Adrenal gland (tissue), 12 donors: ENCODE data around the gene MUC6. TPM values are rescaled to one million over a fixed set of nuclear protein-coding genes. Genes with fewer than 3 reads are reported as not detected.

Experiments
- DNase-seq, 7 donors: peaks; one replicate each; pipeline ENCODE4 v3.0.0-alpha.2; 2019 to 2020
- H3K27ac ChIP-seq, 5 donors: fragments of 200-600 bp; sonication (generic) in 4 of 5; 1 replicate in 3 of 5; 2 replicates in 2 of 5; pipeline versions ENCODE4 v1.5.1 to v1.8.0; 2016 to 2020; ENCODE audit warnings: mild to moderate bottlenecking in 1 of 5
- H3K27me3 ChIP-seq: fragments of 200-600 bp; 2 replicates; pipeline ENCODE4 v1.8.0; 2021
- H3K36me3 ChIP-seq, 2 donors: fragments of 200-600 bp; replicated peaks in 1 of 2; 1 replicate in 1 of 2; 2 replicates in 1 of 2; pipeline versions ENCODE4 v1.5.1 to v1.8.0; 2018 to 2022
- H3K4me1 ChIP-seq, 2 donors: fragments of 200-600 bp; replicated peaks in 1 of 2; 1 replicate in 1 of 2; 2 replicates in 1 of 2; pipeline versions ENCODE4 v1.5.1 to v1.8.0; 2018 to 2021
- H3K4me3 ChIP-seq, 4 donors: fragments of 200-600 bp; sonication (generic) in 3 of 4; one replicate each; pipeline ENCODE4 v1.5.1; 2016 to 2018
- H3K9me3 ChIP-seq, 3 donors: fragments of 200-600 bp; sonication (generic) in 1 of 3; replicated peaks in 1 of 3; 1 replicate in 2 of 3; 2 replicates in 1 of 3; pipeline versions ENCODE4 v1.5.1 to v1.8.0; 2016 to 2021
- CTCF ChIP-seq, 6 experiments: fragments of 450-650 bp in 4 of 6; fragments of 200-600 bp in 2 of 6; sonication (generic) in 1 of 6; IDR thresholded peaks; 1 replicate in 5 of 6; 2 replicates in 1 of 6; pipeline versions ENCODE4 v1.5.1 to v1.8.0; 2016 to 2021; ENCODE audit warnings: antibody characterized with exemption in 6 of 6, mild to moderate bottlenecking in 2 of 6, moderate library complexity in 1 of 6
- POLR2A ChIP-seq, 2 donors: fragments of 450-650 bp; IDR thresholded peaks; one replicate each; pipeline ENCODE4 v1.6.1; 2017; ENCODE audit warnings: antibody characterized with exemption in 2 of 2, mild to moderate bottlenecking in 2 of 2, moderate library complexity in 1 of 2
- WGBS, 4 donors: extraction: QIAGEN DNeasy Blood & Tissue Kit in 2 of 4; methylation state at CpG; one replicate each; pipeline versions ENCODE4 v1.1.5 to v1.1.7; 2013 to 2017; 5-methylcytosine and 5-hydroxymethylcytosine counted together
- intact Hi-C, 2 donors: fragments of 100-400 bp; cut with DNase I; formaldehyde crosslinking; loops; one replicate each; pipeline versions ENCODE4 v1.14.1 to v1.15.0; 2022 to 2023
- polyA plus RNA-seq, 3 donors: library from polyadenylated mRNA; stranded (reverse); fragments of 200-250 nt in 2 of 3; fragments of 350-450 nt in 1 of 3; fragmentation: Illumina TruSeq in 1 of 3; extraction: RNeasy Lipid Tissue Mini Kit (QIAGEN cat#74804) in 1 of 3; gene quantifications; one replicate each; pipeline ENCODE4 v1.2.3, GENCODE V29; 2013 to 2014
- total RNA-seq, 9 donors: library from RNA; depleted of rRNA in 4 of 9; stranded (reverse); fragments of >200 nt in 4 of 9; fragments of 120-200 nt in 1 of 9; fragmentation: NEBNext Ultra II Directional in 1 of 9; extraction: Animal tissue kit (Norgen Biotek cat#: 25700) in 1 of 9; gene quantifications; one replicate each; pipeline versions ENCODE4 v1.1.0 to v1.2.4, GENCODE V29; 2013 to 2023
- donor health status: healthy with polysubstance abuse.
- donor health status: Bipolar disorder and iron deficiency.
- donor health status: DM: yes; HTN: yes; CAD: no.
- donor health status: DM: no; HTN: no; CAD: no.
- donor health status: DM: no; HTN: no; CAD: no.
- donor health status: DM: yes; HTN: yes; CAD: no.

The MUC6 gene
- total and polyA plus RNA-seq, 12 donors = under 0.01 to 0.72 (median 0.04) TPM; not detected in 7

- Histone ChIP-seq H3K27ac (no peak overlapping the region), H3K9me3 (no peaks in the 10 kb centered on the region), H3K36me3 (no peaks in the 10 kb centered on the region), H3K4me1 (no peaks in the 10 kb centered on the region), H3K27me3 (no peaks in the 10 kb centered on the region), H3K4me3 (no peak overlapping the region)
- intact Hi-C loops = no loop called here
- DNase-seq = peak in 2 of 7 donors; percentile 4 to 13
- 81 to 87% (median 86%) methylated on average over 16 of the region's 16 CpGs for WGBS, 4 donors
- TF ChIP-seq CTCF (IDR thresholded peaks at IDR 0.05) = no peak
Measured at GRCh38 chr11:1060410-1060809, 23.9 kb upstream of the MUC6 start.

- no peak for DNase-seq
- no peak overlapping the region for H3K27ac ChIP-seq
- 68 to 94% (median 75%) methylated on average over 5 to 15 of the region's 15 CpGs for WGBS, 4 donors
- intact Hi-C loops = no loop called here
- H3K36me3 ChIP-seq = no peaks in the 10 kb centered on the region
- no peaks in the 10 kb centered on the region for H3K9me3 ChIP-seq
- no peaks in the 10 kb centered on the region for H3K27me3 ChIP-seq
- H3K4me1 ChIP-seq = no peaks in the 10 kb centered on the region
- H3K4me3 ChIP-seq = no peak overlapping the region
- TF ChIP-seq CTCF (IDR thresholded peaks at IDR 0.05) = no peak
- TF ChIP-seq POLR2A (IDR thresholded peaks at IDR 0.05) = no peak
Measured at GRCh38 chr11:1059759-1060158, 23.2 kb upstream of the MUC6 start.

GRCh38 chr11:1057806-1058205, 21.3 kb upstream of the MUC6 start:
- Histone ChIP-seq H3K4me1 (no peaks in the 10 kb centered on the region), H3K27ac (no peak overlapping the region), H3K36me3 (no peaks in the 10 kb centered on the region), H3K27me3 (peaks cover 13% of the 10 kb centered on the region), H3K9me3 (no peaks in the 10 kb centered on the region), H3K4me3 (no peak overlapping the region)
- no peak for DNase-seq
- 80 to 90% (median 82%) methylated on average over 15 to 16 of the region's 16 CpGs for WGBS, 4 donors
- TF ChIP-seq POLR2A (IDR thresholded peaks at IDR 0.05) (no peak), CTCF (IDR thresholded peaks at IDR 0.05) (no peak)
- intact Hi-C loops = no loop called here

GRCh38 chr11:1055990-1056771, 19.7 kb upstream of the MUC6 start:
- Histone ChIP-seq H3K27ac (no peak overlapping the region), H3K9me3 (no peaks in the 10 kb centered on the region), H3K4me1 (no peaks in the 10 kb centered on the region), H3K27me3 (peaks cover 13% of the 10 kb centered on the region), H3K4me3 (no peak overlapping the region), H3K36me3 (no peaks in the 10 kb centered on the region)
- peak in 4 of 7 donors; percentile 11 to 16 (median 12) for DNase-seq
- TF ChIP-seq POLR2A (IDR thresholded peaks at IDR 0.05) = no peak
- intact Hi-C loops = no loop called here
- 69 to 79% (median 73%) methylated on average over 28 to 46 of the region's 46 CpGs for WGBS, 4 donors
